ENCODE results near the gene GRM7. TPM values are rescaled to one million over a fixed set of nuclear protein-coding genes. Genes with fewer than 3 reads are reported as not detected.

GRM7 gene
- total RNA-seq, 4 donors from 2014 or later: 0.40 TPM; not detected in 3

- H3K36me3 ChIP-seq: no peaks in the 10 kb centered on the region
- no peaks in the 10 kb centered on the region for H3K9me3 ChIP-seq
- TF ChIP-seq POLR2A (IDR thresholded peaks at IDR 0.05): no peak
- no peak for TF ChIP-seq CTCF (IDR thresholded peaks at IDR 0.05)
- no peak overlapping the region for H3K4me3 ChIP-seq
- no peak for DNase-seq
- H3K4me1 ChIP-seq: no peaks in the 10 kb centered on the region
- H3K27ac ChIP-seq: no peak overlapping the region
- no peaks in the 10 kb centered on the region for H3K27me3 ChIP-seq
These were observed 822.5 kb downstream of the GRM7 start for GRCh38 chr3:7683426-7683825.

GRCh38 chr3:7684182-7684715 lies 823.3 kb downstream of the GRM7 start:
- no peaks in the 10 kb centered on the region for H3K9me3 ChIP-seq
- no peaks in the 10 kb centered on the region for H3K36me3 ChIP-seq
- no peak overlapping the region for H3K4me3 ChIP-seq
- no peaks in the 10 kb centered on the region for H3K27me3 ChIP-seq
- H3K4me1 ChIP-seq: no peaks in the 10 kb centered on the region
- no peak overlapping the region for H3K27ac ChIP-seq
- DNase-seq: no peak
- TF ChIP-seq POLR2A (IDR thresholded peaks at IDR 0.05): no peak
- no peak for TF ChIP-seq CTCF (IDR thresholded peaks at IDR 0.05)

- H3K4me3 ChIP-seq: no peak overlapping the region
- H3K9me3 ChIP-seq: no peaks in the 10 kb centered on the region
- H3K27me3 ChIP-seq: no peaks in the 10 kb centered on the region
- TF ChIP-seq POLR2A (IDR thresholded peaks at IDR 0.05): no peak
- no peak for TF ChIP-seq CTCF (IDR thresholded peaks at IDR 0.05)
- no peaks in the 10 kb centered on the region for H3K4me1 ChIP-seq
- H3K27ac ChIP-seq: no peak overlapping the region
- DNase-seq: no peak
- no peaks in the 10 kb centered on the region for H3K36me3 ChIP-seq
These were observed 826.7 kb downstream of the GRM7 start for GRCh38 chr3:7687428-7688147.

- Histone ChIP-seq H3K36me3 (no peaks in the 10 kb centered on the region), H3K9me3 (no peaks in the 10 kb centered on the region), H3K4me1 (no peaks in the 10 kb centered on the region), H3K27me3 (no peaks in the 10 kb centered on the region), H3K4me3 (no peak overlapping the region), H3K27ac (no peak overlapping the region)
- no peak for DNase-seq
- TF ChIP-seq POLR2A (IDR thresholded peaks at IDR 0.05): no peak
- TF ChIP-seq CTCF (IDR thresholded peaks at IDR 0.05): no peak
These were observed 832.0 kb downstream of the GRM7 start for GRCh38 chr3:7692866-7693265.

GRCh38 chr3:7693976-7694375 lies 833.1 kb downstream of the GRM7 start:
- TF ChIP-seq POLR2A (IDR thresholded peaks at IDR 0.05): no peak
- no peak for TF ChIP-seq CTCF (IDR thresholded peaks at IDR 0.05)
- Histone ChIP-seq H3K27ac (no peak overlapping the region), H3K4me1 (no peaks in the 10 kb centered on the region), H3K9me3 (no peaks in the 10 kb centered on the region), H3K36me3 (no peaks in the 10 kb centered on the region), H3K27me3 (no peaks in the 10 kb centered on the region), H3K4me3 (no peak overlapping the region)
- DNase-seq: no peak
